NT2/D1 (cell line): ENCODE measurements around the gene ITGAE.

ENCODE experiments used
- DNase-seq: peaks from one replicate; pipeline ENCODE4 v3.0.0-alpha.2; 2011; ENCODE audit warnings: low read depth, low spot score
- H3K27me3 ChIP-seq: 2 replicates; pipeline ENCODE4 v1.6.0; 2011; ENCODE audit warnings: mild to moderate bottlenecking; ENCODE audit not compliant: insufficient read length, insufficient read depth
- H3K36me3 ChIP-seq: 2 replicates; pipeline ENCODE4 v1.6.1; 2011; ENCODE audit warnings: mild to moderate bottlenecking, low read length, mixed read lengths; ENCODE audit not compliant: insufficient read depth, insufficient read length
- H3K4me1 ChIP-seq: 2 replicates; pipeline ENCODE4 v1.5.1; 2011; ENCODE audit not compliant: insufficient read depth, insufficient read length
- H3K4me3 ChIP-seq: 2 replicates; pipeline ENCODE4 v1.5.1; 2011; ENCODE audit warnings: low read depth; ENCODE audit not compliant: insufficient read length
- H3K9ac ChIP-seq: 2 replicates; pipeline ENCODE4 v1.6.0; 2011; ENCODE audit warnings: low read depth; ENCODE audit not compliant: insufficient read length
- H3K9me3 ChIP-seq: 2 replicates; pipeline ENCODE4 v1.5.1; 2011; ENCODE audit warnings: mild to moderate bottlenecking, low read length; ENCODE audit not compliant: insufficient read depth
- SUZ12 ChIP-seq: IDR thresholded peaks from 2 replicates; pipeline ENCODE4 v1.6.1; 2011; ENCODE audit not compliant: insufficient read length, insufficient read depth; ENCODE audit errors: extremely low read depth
- YY1 ChIP-seq: IDR thresholded peaks from 2 replicates; pipeline ENCODE4 v1.6.1; 2011; ENCODE audit not compliant: insufficient read length, insufficient read depth
- ZNF274 ChIP-seq: IDR thresholded peaks from 2 replicates; pipeline ENCODE4 v1.6.1; 2011; ENCODE audit warnings: mild to moderate bottlenecking, low read depth, low read length

Gene ITGAE

DNA sequence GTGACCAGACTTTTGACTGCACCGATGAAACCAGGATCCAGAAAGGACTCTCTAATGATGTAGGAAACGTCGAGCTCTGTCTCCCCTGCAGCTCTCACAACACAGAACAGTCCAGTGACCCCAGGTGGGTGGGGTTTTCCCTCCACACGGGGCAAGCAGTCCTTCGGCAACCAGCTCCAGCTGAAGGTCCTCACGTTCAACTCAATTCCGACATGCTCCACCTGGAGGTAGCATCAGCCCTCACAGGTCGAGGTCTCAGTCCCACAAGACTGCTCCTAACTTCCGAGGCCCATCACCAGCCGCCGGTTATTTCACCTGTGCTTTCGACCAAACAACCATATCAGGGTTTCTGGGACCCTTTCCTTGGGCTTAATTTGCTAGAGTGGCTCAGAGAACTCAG, 28.2 kb downstream of the ITGAE start:
- Histone ChIP-seq H3K36me3 (no peaks in the 10 kb centered on the region), H3K9me3 (no peaks in the 10 kb centered on the region), H3K9ac (no peak overlapping the region), H3K27me3 (no peaks in the 10 kb centered on the region), H3K4me1 (peaks cover 13% of the 10 kb centered on the region), H3K4me3 (no peak overlapping the region)
- DNase-seq: no peak
- TF ChIP-seq SUZ12 (no peak), YY1 (no peak), ZNF274 (no peak)

DNA sequence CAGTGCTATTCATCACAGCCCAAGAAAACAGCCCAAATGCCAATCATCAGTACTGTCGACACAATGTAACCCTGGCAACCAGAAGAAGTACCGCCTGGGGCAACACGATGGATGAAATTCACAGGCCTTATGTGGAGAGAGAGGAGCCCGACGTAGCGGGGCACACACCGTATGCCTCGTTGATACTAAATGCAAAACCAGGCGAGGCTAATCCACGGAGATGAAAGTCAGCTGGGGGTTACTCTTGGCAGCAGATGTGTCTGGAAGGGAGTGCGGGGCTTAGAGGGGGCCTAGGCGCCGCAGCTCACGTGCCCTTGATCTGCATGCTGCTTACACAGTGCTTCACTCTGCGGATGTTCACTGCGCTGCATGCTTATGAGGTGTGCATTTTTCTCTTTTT, 29.8 kb downstream of the ITGAE start:
- Histone ChIP-seq H3K4me1 (peaks cover 11% of the 10 kb centered on the region), H3K36me3 (no peaks in the 10 kb centered on the region), H3K9ac (no peak overlapping the region), H3K4me3 (no peak overlapping the region), H3K9me3 (no peaks in the 10 kb centered on the region), H3K27me3 (no peaks in the 10 kb centered on the region)
- TF ChIP-seq ZNF274: no peak
- TF ChIP-seq YY1: no peak
- no peak for TF ChIP-seq SUZ12
- no peak for DNase-seq

DNA sequence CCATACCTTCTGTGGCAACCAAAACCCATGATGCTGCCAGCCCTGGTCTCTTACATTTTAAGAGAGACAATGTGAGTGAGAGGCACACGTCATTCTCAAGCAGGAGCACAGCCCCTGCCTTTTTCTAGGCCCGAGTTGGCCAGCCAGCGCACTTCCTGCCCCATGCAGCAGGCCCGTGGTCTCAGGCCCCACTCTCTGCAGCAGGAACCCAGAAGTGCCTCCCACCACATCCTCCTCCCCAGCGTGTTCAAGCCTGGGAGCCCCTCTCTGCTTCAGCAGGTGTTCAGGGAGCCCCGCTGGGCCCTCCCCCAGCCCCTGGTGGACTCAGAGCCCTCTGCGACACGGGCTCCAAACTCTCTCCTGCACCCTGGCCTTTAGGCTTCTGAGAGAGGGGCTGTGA, 30.5 kb downstream of the ITGAE start:
- TF ChIP-seq YY1 (no peak), ZNF274 (no peak), SUZ12 (no peak)
- H3K27me3 ChIP-seq: no peaks in the 10 kb centered on the region
- H3K4me3 ChIP-seq: no peak overlapping the region
- peaks cover 11% of the 10 kb centered on the region for H3K4me1 ChIP-seq
- no peak overlapping the region for H3K9ac ChIP-seq
- no peaks in the 10 kb centered on the region for H3K9me3 ChIP-seq
- no peak for DNase-seq
- H3K36me3 ChIP-seq: no peaks in the 10 kb centered on the region

- TF ChIP-seq ZNF274: no peak
- no peak for TF ChIP-seq SUZ12
- no peak for TF ChIP-seq YY1
- H3K4me1 ChIP-seq: peaks cover 9% of the 10 kb centered on the region
- no peaks in the 10 kb centered on the region for H3K9me3 ChIP-seq
- H3K9ac ChIP-seq: no peak overlapping the region
- no peak for DNase-seq
- no peaks in the 10 kb centered on the region for H3K27me3 ChIP-seq
- no peak overlapping the region for H3K4me3 ChIP-seq
- no peaks in the 10 kb centered on the region for H3K36me3 ChIP-seq
These were observed 32.2 kb downstream of the ITGAE start for GRCh38 chr17:3768769-3769168.

DNA sequence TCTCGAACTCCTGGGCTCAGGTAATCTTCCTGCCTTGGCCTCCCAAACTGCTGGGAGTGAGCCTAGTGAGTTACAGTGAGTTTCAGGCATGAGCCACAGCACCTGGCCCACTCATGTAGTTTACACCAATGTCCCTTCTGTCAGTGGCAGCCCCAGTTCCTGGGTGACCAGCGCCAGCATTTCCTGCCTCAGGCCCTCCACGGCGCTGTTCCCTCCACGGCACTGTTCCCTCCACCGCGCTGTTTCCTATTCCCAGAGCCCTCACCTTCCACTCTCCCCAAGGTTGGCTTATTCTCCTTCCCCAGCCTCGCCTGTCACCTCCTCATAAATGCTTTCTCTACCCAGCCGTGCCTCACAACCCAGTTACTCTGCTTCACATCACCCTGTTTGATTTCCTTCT, 32.6 kb downstream of the ITGAE start:
- H3K27me3 ChIP-seq: no peaks in the 10 kb centered on the region
- no peaks in the 10 kb centered on the region for H3K9me3 ChIP-seq
- DNase-seq: no peak
- H3K4me3 ChIP-seq: no peak overlapping the region
- no peaks in the 10 kb centered on the region for H3K36me3 ChIP-seq
- H3K4me1 ChIP-seq: peaks cover 9% of the 10 kb centered on the region
- H3K9ac ChIP-seq: no peak overlapping the region
- TF ChIP-seq ZNF274 (no peak), SUZ12 (no peak), YY1 (no peak)

DNA sequence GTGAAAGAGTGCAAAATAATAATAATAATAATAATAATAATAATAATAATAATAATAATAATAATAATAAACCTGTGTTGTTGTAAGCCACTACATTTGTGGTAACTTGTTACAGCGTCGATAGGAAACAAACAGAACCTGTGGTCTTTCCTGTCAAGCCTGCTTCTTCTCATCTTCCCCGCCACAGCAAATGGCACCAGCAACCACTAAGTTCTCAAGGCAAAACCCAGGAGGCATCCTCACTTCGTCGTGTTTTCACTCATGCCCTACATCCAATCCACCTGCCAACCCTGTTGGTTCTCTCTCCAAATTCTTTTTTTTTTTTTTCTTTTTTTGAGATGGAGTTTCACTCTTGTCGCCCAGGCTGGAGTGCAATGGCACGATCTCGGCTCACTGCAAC, 34.2 kb downstream of the ITGAE start:
- Histone ChIP-seq H3K4me1 (peaks cover 9% of the 10 kb centered on the region), H3K27me3 (no peaks in the 10 kb centered on the region), H3K9me3 (no peaks in the 10 kb centered on the region), H3K4me3 (no peak overlapping the region), H3K9ac (no peak overlapping the region), H3K36me3 (no peaks in the 10 kb centered on the region)
- no peak for TF ChIP-seq SUZ12
- no peak for TF ChIP-seq ZNF274
- TF ChIP-seq YY1: no peak
- DNase-seq: no peak

- TF ChIP-seq YY1 (no peak), ZNF274 (no peak), SUZ12 (no peak)
- Histone ChIP-seq H3K36me3 (no peaks in the 10 kb centered on the region), H3K4me3 (no peak overlapping the region), H3K9me3 (no peaks in the 10 kb centered on the region), H3K9ac (no peak overlapping the region), H3K4me1 (peaks cover 9% of the 10 kb centered on the region), H3K27me3 (no peaks in the 10 kb centered on the region)
- no peak for DNase-seq
These were observed 35.0 kb downstream of the ITGAE start for GRCh38 chr17:3765981-3766380.
